ENCODE data around the gene FREM3. TPM values are rescaled to one million over a fixed set of nuclear protein-coding genes. Genes with fewer than 3 reads are reported as not detected.

FREM3 gene
- total and polyA plus RNA-seq, 2 of the 8 experiments (the other 6 are each of a cell fraction or from before 2014, with no cell fraction given), result 0.03 to 0.11 TPM

DNA sequence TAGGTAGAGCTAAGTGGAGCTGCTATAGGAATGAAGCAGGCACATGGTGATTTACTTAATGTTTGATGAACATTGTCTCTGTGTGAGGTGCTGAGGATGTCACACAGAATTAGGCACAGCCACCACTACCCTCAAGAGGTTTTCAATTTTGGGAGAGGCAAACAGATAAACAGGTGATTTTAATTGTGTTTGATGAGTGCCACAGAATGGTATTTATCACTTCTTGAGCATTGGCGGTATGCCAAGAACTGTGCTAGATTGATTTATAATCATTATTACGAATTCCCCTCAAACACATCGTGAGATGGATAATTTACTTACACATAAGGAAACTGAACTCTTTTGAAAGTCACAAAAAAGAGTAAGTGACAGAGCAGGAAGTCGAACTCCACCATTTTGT, 74.8 kb downstream of the FREM3 start (continued):
- TF ChIP-seq CBX8 (IDR thresholded peaks at IDR 0.05; ENCODE audit: borderline replicate concordance, low read depth, low read length), result no peak
- TF ChIP-seq MAFK (IDR thresholded peaks at IDR 0.05; ENCODE audit: low read depth, low read length), result no peak
- TF ChIP-seq, protein P1, sequence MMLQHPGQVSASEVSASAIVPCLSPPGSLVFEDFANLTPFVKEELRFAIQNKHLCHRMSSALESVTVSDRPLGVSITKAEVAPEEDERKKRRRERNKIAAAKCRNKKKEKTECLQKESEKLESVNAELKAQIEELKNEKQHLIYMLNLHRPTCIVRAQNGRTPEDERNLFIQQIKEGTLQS (IDR thresholded peaks at IDR 0.05; ENCODE audit: insufficient read depth, low read depth, low read length), result no peak
- TF ChIP-seq, protein P2, sequence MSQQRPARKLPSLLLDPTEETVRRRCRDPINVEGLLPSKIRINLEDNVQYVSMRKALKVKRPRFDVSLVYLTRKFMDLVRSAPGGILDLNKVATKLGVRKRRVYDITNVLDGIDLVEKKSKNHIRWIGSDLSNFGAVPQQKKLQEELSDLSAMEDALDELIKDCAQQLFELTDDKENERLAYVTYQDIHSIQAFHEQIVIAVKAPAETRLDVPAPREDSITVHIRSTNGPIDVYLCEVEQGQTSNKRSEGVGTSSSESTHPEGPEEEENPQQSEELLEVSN (IDR thresholded peaks at IDR 0.05), result no peak
